Stimulated activated CD8-positive, alpha-beta memory T cell treated with anti-CD3 and anti-CD28 coated beads, Interleukin-15, amount 100 ng/mL, for 24 hours (primary cell): ENCODE results near the gene DRC1.
A peak's percentile ranks its signal among the peaks of the same experiment; 100 is the strongest.

Source experiments
- DNase-seq: peaks from one replicate; pipeline ENCODE4 v3.0.0-alpha.2; 2020; ENCODE audit warnings: low read depth

The DRC1 gene

GRCh38 chr2:26493566-26493965 lies 91.8 kb downstream of the DRC1 start:
- DNase-seq, result no peak

DNA sequence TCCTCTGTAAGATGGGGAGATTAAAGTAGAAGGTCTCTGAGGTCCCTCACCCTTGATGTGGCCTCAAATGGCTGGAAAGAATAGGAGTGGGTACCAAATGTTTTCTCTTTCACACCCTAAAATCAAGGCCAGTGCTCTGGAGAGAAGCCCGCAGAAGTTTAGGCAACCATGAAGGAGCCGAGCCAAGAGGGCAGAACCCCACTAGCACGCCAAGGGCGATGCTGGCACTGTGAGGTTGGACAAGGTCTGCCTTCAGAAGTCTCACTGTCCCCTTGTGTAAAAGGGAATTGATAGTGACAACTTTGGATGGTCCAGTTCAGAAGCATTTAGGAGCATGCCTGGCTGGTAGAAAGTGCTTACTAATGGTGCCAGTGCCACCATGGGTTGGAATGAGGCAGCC lies 92.5 kb downstream of the DRC1 start:
- DNase-seq, result no peak

- no peak for DNase-seq
Observed at GRCh38 chr2:26494891-26495290, 93.2 kb downstream of the DRC1 start.

DNA sequence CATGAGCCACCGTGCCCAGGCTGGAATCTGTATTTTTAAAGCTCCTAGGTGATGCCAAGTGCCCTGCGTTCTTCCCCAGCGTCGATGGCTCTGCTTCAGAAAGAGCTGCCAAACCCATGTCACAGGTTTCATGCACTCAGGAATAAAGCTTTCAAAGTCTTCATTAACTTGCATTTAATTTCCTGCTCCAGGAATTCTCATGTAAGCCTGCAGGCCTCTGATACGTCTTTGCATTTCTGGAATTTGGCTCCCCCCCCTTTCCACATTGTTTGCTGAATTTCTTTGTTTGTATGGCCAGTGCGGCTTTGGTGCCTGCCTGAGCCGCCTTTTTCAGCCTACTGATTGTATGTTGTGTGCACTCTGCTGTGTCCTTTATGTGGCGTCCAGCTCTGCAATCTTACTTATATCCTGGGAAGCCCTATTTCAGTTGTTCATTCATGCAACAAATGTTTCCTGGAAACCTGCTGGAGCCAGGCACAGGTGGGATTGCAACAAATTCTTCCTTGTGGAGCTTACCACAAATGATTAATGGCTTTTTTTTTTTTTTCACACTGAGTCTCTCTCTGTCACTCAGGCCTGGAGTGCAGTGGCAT lies 94.1 kb downstream of the DRC1 start:
- DNase-seq, result no peak

DNA sequence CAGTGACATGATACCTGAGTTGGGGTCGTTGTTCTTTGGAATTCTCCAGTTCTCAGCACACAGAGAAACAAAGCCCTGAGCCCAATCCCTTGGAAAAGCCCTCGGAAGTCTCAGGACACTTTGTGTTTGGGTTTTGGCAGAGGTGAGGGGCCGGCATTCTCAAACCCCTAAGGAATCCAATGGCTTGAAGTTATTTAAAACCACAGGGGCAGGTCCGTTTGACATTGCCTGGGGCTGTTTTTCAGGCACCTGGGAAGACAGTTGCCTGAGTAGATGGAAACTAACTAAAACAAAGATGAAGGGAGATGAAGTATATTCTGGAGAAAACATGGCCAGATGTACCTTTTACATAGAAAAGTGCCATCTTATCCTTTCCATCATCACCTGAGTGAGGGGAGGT lies 98.7 kb downstream of the DRC1 start:
- no peak for DNase-seq

DNA sequence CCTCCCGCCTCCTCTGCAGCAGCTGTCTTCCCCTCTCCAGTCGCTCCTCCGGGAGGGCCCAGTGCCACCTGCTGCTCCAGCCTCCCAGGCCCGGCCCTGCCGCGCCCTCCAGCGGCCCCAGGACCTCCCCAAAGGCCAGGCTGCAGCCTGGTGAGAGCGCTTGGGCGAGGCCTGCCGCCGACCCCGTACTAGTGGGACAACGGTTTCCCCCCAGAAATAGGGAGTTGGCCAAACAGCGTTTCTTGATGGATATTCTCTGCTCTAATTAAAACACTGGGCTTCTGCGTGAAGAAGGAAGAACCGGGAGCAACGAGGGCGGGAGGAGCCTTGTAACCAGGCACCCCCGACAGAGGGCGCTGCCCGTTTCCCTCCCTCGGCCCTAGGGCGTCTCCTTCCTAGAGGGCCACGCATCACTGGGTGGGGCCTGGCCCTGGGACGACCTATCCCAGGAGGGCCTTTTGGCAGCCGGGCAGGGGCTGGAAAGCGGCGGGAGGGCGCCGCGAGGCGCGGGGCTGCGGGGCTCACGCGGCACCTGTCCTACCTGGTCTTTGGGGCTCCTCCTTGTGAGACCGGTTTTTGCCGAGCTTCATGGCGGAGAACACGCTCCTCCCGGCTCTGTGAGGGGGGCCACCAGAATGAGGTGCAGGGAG lies 101.6 kb downstream of the DRC1 start:
- peak; percentile 75 for DNase-seq

DNA sequence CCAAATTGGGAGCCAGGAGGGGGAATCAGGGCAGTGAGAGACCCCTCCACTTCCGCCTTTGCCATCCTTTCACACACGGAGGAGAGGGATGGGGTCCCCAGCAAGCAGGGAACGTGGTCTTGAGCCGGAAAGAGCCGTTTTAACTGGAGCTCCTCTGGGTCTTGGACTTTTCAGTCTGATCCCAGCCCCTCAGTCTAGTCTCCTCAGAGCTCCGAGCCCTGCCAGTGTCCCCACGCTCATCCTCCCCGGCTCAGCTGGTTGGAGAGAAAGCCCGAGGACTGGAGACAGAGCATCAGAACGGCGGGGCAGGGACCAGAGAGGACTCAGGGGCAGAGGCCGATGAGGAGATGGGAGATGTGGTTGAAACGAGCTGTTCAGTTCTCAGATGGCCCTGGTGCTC lies 102.3 kb downstream of the DRC1 start:
- DNase-seq, result no peak

DNA sequence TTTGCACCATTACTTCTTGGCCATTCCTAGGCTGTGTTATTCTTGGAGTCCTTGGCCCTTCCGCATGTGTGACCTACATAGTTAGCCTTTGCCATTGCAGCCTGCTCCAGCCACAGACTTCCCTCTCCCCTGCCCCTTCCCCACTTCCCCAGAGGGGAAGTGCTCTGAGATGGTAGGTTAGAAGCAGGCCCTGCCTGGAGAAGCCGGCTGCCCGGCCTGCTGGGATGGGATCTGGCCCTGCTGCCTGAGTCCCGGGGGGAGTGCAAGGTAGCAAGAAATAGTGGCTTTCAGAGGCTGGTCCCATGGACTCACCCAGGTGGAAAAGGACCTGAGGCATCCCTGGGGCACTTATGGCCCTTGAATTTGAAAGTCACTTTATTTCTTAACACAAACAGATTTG lies 104.6 kb downstream of the DRC1 start:
- DNase-seq, result no peak
